Osteoblast (primary cell): Measurements from ENCODE around the gene MOCOS. TPM values are rescaled to one million over a fixed set of nuclear protein-coding genes. Genes with fewer than 3 reads are reported as not detected.
A peak's percentile ranks its signal among the peaks of the same experiment; 100 is the strongest.

Experiments
- DNase-seq: peaks from one replicate; pipeline ENCODE4 v3.0.0; 2011; ENCODE audit warnings: low spot score, mixed read lengths; ENCODE audit not compliant: insufficient read length; ENCODE audit errors: missing footprints
- H2AFZ ChIP-seq: 2 replicates; pipeline ENCODE4 v1.6.0; 2011; ENCODE audit warnings: mild to moderate bottlenecking, low read length
- H3K27ac ChIP-seq: 2 replicates; pipeline ENCODE4 v1.5.1; 2011; ENCODE audit warnings: mild to moderate bottlenecking, low read depth, low read length, moderate library complexity
- H3K27me3 ChIP-seq: 2 replicates; pipeline ENCODE4 v1.6.0; 2012; ENCODE audit warnings: mild to moderate bottlenecking, control low read depth, inconsistent platforms, low read length, moderate library complexity; ENCODE audit not compliant: insufficient read depth
- H3K36me3 ChIP-seq: 2 replicates; pipeline ENCODE4 v1.5.1; 2011; ENCODE audit warnings: mild to moderate bottlenecking, low read length, control low read depth, moderate library complexity; ENCODE audit not compliant: insufficient read depth
- H3K4me1 ChIP-seq: 2 replicates; pipeline ENCODE4 v1.5.1; 2011; ENCODE audit warnings: mild to moderate bottlenecking, low read length, control low read depth, moderate library complexity; ENCODE audit not compliant: insufficient read depth
- H3K4me2 ChIP-seq: 2 replicates; pipeline ENCODE4 v1.6.0; 2011; ENCODE audit warnings: mild to moderate bottlenecking, low read length; ENCODE audit not compliant: insufficient read depth
- H3K4me3 ChIP-seq: fragments of 200-600 bp; sonication (generic); 3 replicates; pipeline ENCODE4 v1.5.1; 2012; ENCODE audit warnings: mild to moderate bottlenecking, low read length, inconsistent platforms; ENCODE audit not compliant: insufficient read depth
- H3K79me2 ChIP-seq: 2 replicates; pipeline ENCODE4 v1.6.0; 2012; ENCODE audit warnings: mild to moderate bottlenecking, low read length, control low read depth, inconsistent platforms; ENCODE audit not compliant: insufficient read depth
- H3K9me3 ChIP-seq: 2 replicates; pipeline ENCODE4 v1.5.1; 2011; ENCODE audit warnings: low read depth, low read length, control low read depth
- H4K20me1 ChIP-seq: 2 replicates; pipeline ENCODE4 v1.6.0; 2012; ENCODE audit warnings: mild to moderate bottlenecking, low read length, control low read depth; ENCODE audit not compliant: insufficient read depth
- total RNA-seq: library from RNA; depleted of rRNA; stranded (reverse); fragments of >200 nt; gene quantifications from 2 replicates; pipeline ENCODE4 v1.2.3, GENCODE V29; 2012
- TF ChIP-seq, protein P1 (sequence below): IDR thresholded peaks from 2 replicates; pipeline ENCODE4 v1.5.1; 2011; ENCODE audit warnings: mild to moderate bottlenecking, low read depth, low read length, moderate library complexity; ENCODE audit errors: extremely low read depth

Gene MOCOS
- total RNA-seq, 1 donor, result 19.9 TPM

DNA sequence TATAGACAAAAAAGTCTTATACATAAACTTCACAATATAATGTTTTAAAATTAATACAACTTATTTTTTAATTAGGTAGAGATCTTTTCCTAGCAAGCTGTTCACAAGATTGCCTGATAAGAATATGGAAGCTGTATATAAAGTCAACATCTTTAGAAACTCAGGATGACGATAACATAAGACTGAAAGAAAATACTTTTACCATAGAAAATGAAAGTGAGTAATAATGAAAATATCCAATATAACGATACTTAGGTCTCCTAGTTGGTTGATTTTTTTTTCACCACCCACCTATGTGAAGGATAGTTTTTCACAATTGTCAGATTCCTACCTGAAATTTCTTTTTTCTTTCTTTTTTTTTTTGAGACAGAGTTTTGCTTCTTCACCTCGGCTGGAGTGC is 44.5 kb upstream of the MOCOS start:
- no peak overlapping the region for H3K4me3 ChIP-seq
- no peaks in the 10 kb centered on the region for H3K9me3 ChIP-seq
- no peaks in the 10 kb centered on the region for H3K4me1 ChIP-seq
- no peak overlapping the region for H3K27ac ChIP-seq
- H4K20me1 ChIP-seq, result no peaks in the 10 kb centered on the region
- H3K36me3 ChIP-seq, result peaks cover 85% of the 10 kb centered on the region
- H2AFZ ChIP-seq, result no peak overlapping the region
- no peaks in the 10 kb centered on the region for H3K27me3 ChIP-seq
- TF ChIP-seq, protein P1, sequence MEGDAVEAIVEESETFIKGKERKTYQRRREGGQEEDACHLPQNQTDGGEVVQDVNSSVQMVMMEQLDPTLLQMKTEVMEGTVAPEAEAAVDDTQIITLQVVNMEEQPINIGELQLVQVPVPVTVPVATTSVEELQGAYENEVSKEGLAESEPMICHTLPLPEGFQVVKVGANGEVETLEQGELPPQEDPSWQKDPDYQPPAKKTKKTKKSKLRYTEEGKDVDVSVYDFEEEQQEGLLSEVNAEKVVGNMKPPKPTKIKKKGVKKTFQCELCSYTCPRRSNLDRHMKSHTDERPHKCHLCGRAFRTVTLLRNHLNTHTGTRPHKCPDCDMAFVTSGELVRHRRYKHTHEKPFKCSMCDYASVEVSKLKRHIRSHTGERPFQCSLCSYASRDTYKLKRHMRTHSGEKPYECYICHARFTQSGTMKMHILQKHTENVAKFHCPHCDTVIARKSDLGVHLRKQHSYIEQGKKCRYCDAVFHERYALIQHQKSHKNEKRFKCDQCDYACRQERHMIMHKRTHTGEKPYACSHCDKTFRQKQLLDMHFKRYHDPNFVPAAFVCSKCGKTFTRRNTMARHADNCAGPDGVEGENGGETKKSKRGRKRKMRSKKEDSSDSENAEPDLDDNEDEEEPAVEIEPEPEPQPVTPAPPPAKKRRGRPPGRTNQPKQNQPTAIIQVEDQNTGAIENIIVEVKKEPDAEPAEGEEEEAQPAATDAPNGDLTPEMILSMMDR, result no peak
- no peak for DNase-seq
- no peaks in the 10 kb centered on the region for H3K79me2 ChIP-seq
- no peak overlapping the region for H3K4me2 ChIP-seq

DNA sequence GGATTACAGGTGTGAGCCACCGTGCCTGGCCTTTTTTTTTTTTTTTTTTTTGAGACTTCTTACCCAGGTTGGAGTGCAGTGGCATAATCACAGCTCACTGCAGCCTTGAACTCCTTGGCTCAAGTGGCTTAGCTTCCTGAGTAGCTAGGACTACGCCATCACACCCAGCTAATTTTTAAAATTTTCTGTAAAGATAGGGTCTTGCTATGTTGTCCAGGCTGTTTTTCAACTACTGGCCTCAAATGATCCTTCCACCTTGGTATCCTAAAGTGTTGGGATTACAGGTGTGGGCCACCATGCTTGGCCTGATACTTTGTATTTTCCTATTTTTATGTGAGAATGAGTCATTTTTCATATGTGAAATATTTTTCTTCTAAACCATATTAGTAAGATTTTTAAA is 43.9 kb upstream of the MOCOS start:
- Histone ChIP-seq H4K20me1 (no peaks in the 10 kb centered on the region), H3K36me3 (peaks cover 84% of the 10 kb centered on the region), H3K9me3 (no peaks in the 10 kb centered on the region), H3K4me1 (no peaks in the 10 kb centered on the region), H3K27ac (no peak overlapping the region), H3K79me2 (no peaks in the 10 kb centered on the region), H3K4me2 (no peak overlapping the region), H2AFZ (no peak overlapping the region), H3K27me3 (no peaks in the 10 kb centered on the region), H3K4me3 (no peak overlapping the region)
- TF ChIP-seq, protein P1, result no peak
- no peak for DNase-seq

DNA sequence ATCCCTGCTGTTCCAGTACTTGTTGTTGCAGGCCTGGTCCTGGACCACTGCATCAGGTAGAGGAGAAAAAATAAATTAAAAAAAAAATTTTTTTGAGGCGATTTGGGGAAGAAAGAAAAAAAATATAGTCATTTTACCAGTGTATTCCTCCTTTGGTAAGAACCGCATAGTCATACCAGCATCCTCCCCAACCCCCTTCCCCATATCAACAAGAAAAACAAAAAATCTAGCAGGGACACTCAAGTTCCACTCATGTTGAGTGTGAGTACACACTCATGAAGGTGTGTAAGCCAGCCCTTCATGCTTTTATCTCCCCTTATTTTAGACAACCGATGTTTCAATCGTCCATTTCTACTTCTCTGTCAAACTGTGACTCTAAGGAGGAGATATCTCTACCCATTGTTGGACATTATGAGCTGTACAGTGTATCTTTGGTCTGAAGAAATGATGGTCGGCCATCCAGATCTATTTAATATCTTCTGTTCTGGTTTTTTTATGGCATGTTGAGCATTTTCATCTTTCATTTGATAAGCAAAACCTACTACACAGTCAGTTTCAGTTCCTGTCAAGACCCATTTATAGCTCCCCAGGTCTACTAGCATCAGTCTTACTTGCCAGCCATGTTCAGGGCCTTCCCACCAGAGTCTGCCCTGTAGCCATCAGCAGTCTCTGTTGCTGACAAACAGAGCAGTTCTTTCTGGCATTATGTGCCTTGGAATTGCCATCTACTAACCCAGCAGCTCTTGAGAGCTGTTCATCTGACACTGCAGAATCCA is 37.6 kb upstream of the MOCOS start:
- H3K4me1 ChIP-seq, result peaks cover 28% of the 10 kb centered on the region

DNA sequence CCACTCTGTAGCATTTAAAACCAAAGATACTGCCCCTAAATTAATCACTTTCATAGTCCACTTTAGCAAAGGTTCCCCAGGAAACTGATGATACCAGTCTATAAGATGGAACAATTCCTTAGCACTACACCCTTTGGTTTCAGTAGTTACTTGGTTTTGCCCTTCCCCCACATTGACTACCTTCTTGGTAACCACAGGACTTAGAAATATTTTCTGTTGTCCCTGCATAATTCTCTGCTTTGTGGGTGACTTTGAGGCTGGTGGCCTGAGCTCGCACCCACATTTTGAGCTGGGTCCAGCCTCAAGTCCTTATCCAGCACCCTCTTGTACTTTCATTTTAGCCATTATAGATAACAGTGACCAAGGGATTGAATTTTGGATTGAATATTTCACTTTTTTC is 34.5 kb upstream of the MOCOS start:
- no peak overlapping the region for H2AFZ ChIP-seq
- H3K4me3 ChIP-seq, result peak overlapping the region; percentile 10
- no peaks in the 10 kb centered on the region for H3K27me3 ChIP-seq
- TF ChIP-seq, protein P1, result no peak
- peaks cover 50% of the 10 kb centered on the region for H3K36me3 ChIP-seq
- H3K27ac ChIP-seq, result peak overlapping the region; percentile 98
- no peaks in the 10 kb centered on the region for H3K9me3 ChIP-seq
- peaks cover 50% of the 10 kb centered on the region for H3K4me1 ChIP-seq
- no peaks in the 10 kb centered on the region for H4K20me1 ChIP-seq
- no peaks in the 10 kb centered on the region for H3K79me2 ChIP-seq
- peak overlapping the region; percentile 74 for H3K4me2 ChIP-seq
- no peak for DNase-seq

More for the DNA sequence above, 37.6 kb upstream of the MOCOS start:
- H3K4me2 ChIP-seq, result no peak overlapping the region
- TF ChIP-seq, protein P1, result no peak
- no peak overlapping the region for H3K4me3 ChIP-seq
- H3K36me3 ChIP-seq, result peaks cover 62% of the 10 kb centered on the region
- H3K79me2 ChIP-seq, result no peaks in the 10 kb centered on the region
- H2AFZ ChIP-seq, result no peak overlapping the region
- H3K27me3 ChIP-seq, result no peaks in the 10 kb centered on the region
- DNase-seq, result no peak
- H4K20me1 ChIP-seq, result no peaks in the 10 kb centered on the region
- H3K9me3 ChIP-seq, result no peaks in the 10 kb centered on the region
- no peak overlapping the region for H3K27ac ChIP-seq
